Bronchial epithelial cell (primary cell): Measurements from ENCODE around the gene COBL. TPM values are rescaled to one million over a fixed set of nuclear protein-coding genes. Genes with fewer than 3 reads are reported as not detected.

ENCODE experiments used
- DNase-seq: peaks from one replicate; pipeline ENCODE4 v3.0.0-alpha.2; 2010; ENCODE audit warnings: low read depth
- FAIRE-seq: peaks from 2 replicates; lab custom pipeline; 2011; peaks lifted over from hg19 to GRCh38; lab: Jason Lieb, UNC
- H3K27me3 ChIP-seq: 2 replicates; pipeline ENCODE4 v1.5.1; 2011; ENCODE audit warnings: low read length; ENCODE audit not compliant: control insufficient read depth, insufficient read depth
- H3K36me3 ChIP-seq: 2 replicates; pipeline ENCODE4 v1.5.1; 2011; ENCODE audit warnings: low read length; ENCODE audit not compliant: control insufficient read depth, insufficient read depth
- H3K4me3 ChIP-seq: 2 replicates; pipeline ENCODE4 v1.5.1; 2011; ENCODE audit warnings: mild to moderate bottlenecking, low read depth, low read length, control low read depth
- CTCF ChIP-seq: IDR thresholded peaks from 2 replicates; pipeline ENCODE4 v1.5.1; 2011; ENCODE audit warnings: mild to moderate bottlenecking, moderate library complexity, low read length, control low read depth, inconsistent platforms; ENCODE audit not compliant: insufficient read depth, severe bottlenecking
- total RNA-seq: library from RNA; depleted of rRNA; stranded (reverse); fragments of >200 nt; gene quantifications from 2 replicates; pipeline ENCODE4 v1.2.1, GENCODE V29; 2014

Gene COBL
- total RNA-seq, 1 donor from 2014 or later, result 1.1 TPM

GRCh38 chr7:51055039-51055840, 261.4 kb downstream of the COBL start:
- no peaks in the 10 kb centered on the region for H3K36me3 ChIP-seq
- no peak overlapping the region for H3K4me3 ChIP-seq
- DNase-seq (no peak), FAIRE-seq (no peak)
- peaks cover 4% of the 10 kb centered on the region for H3K27me3 ChIP-seq
- TF ChIP-seq CTCF, result no peak

DNA sequence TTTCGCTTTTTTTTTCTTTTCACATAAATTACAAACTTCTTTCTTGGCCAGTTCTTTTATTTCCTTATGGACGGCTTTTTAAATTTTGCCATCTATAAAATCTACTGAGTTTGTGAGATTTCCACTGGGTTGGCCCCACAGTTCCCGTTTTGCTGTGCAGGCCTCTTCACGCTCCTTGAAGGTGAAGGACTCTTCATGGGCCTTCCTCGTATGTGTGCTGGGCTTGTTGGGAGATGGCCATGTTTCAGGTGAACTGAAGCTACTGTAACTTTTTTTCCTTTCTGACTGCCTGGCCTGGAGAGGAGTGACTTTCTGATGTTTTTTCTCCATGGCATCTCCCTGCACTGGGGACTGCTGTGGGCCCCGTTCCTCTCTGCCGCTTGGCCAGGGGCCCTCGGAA, 262.4 kb downstream of the COBL start:
- no peak for FAIRE-seq
- DNase-seq, result no peak
- H3K36me3 ChIP-seq, result no peaks in the 10 kb centered on the region
- H3K27me3 ChIP-seq, result peaks cover 10% of the 10 kb centered on the region
- no peak for TF ChIP-seq CTCF
- no peak overlapping the region for H3K4me3 ChIP-seq

DNA sequence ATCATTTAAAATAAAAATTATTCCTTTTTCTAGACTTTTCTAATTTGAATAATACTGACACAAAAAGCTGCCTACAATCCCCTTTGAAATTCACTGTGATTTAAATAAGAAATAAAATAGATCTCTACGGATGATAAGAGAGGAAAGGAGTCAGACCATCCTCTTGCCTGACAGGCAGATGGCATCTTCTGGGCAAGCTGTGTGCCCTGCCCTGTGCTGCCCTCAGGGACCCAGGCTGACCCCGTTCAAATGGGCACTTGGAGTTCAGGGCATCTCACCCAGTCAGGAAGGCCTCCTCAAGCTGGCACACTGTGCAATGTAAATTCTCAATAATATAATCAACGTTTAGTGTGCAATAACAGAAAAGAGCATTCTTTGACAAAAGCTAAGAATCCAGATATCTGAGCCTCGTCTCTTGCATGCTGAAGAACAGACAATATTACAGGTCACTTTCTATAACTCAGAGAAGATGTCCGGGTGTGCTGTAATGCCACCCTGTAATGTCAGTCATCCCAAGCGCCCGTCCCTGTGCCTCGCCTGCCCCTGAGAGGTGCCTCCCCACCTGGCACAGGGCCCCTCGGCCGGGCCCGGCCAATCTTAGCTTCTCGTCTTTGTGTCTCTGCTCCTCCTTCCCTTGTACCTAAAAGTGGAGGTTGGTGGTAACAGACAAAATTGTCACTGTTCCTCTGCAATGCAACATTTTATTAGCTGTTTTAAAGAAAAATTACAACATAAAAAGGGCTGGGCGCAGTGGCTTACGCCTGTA, 263.3 kb downstream of the COBL start:
- no peak for TF ChIP-seq CTCF
- no peak for DNase-seq
- no peak for FAIRE-seq
- H3K4me3 ChIP-seq, result no peak overlapping the region
- H3K27me3 ChIP-seq, result peaks cover 11% of the 10 kb centered on the region
- no peaks in the 10 kb centered on the region for H3K36me3 ChIP-seq

DNA sequence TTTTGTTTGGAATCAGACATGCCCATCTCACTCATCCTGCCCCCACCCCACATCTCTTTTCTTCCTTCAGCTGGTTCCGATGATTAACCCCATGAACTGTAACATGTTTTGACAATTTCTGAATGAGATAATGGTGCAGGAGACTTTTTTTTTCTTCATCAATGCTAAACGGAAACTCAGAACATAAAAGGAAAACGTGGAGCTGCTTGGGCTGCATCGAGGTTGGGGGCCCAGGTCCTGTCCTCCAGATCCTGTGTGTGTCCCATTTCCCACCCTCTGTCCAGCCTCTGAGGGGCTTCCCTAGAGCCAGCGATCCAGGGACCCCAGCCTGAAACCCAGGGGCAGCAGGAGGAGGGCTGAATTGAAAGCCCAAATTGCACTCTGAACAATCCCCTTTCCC, 270.1 kb downstream of the COBL start:
- FAIRE-seq, result no peak
- no peak for TF ChIP-seq CTCF
- DNase-seq, result peak; percentile 64
- Histone ChIP-seq H3K27me3 (peaks cover 16% of the 10 kb centered on the region), H3K4me3 (no peak overlapping the region), H3K36me3 (no peaks in the 10 kb centered on the region)

GRCh38 chr7:51046103-51046466, 270.5 kb downstream of the COBL start:
- TF ChIP-seq CTCF, result no peak
- Histone ChIP-seq H3K36me3 (no peaks in the 10 kb centered on the region), H3K4me3 (no peak overlapping the region), H3K27me3 (peaks cover 16% of the 10 kb centered on the region)
- no peak for FAIRE-seq
- DNase-seq, result no peak
